Effector CD8-positive, alpha-beta T cell (primary cell): ENCODE measurements around the gene MPO.

Experiments used
- DNase-seq: peaks from one replicate; lab custom pipeline; 2025; lab: John Stamatoyannopoulos, UW

Gene MPO

GRCh38 chr17:58306131-58306951 is 25.6 kb upstream of the MPO start:
- no peak for DNase-seq

GRCh38 chr17:58305626-58306025 is 24.9 kb upstream of the MPO start:
- no peak for DNase-seq

GRCh38 chr17:58304750-58305486 is 24.2 kb upstream of the MPO start:
- no peak for DNase-seq

- DNase-seq = peak; percentile 20
These were observed 23.4 kb upstream of the MPO start for GRCh38 chr17:58303971-58304749.

GRCh38 chr17:58302919-58303585 is 22.3 kb upstream of the MPO start:
- DNase-seq = no peak

DNA sequence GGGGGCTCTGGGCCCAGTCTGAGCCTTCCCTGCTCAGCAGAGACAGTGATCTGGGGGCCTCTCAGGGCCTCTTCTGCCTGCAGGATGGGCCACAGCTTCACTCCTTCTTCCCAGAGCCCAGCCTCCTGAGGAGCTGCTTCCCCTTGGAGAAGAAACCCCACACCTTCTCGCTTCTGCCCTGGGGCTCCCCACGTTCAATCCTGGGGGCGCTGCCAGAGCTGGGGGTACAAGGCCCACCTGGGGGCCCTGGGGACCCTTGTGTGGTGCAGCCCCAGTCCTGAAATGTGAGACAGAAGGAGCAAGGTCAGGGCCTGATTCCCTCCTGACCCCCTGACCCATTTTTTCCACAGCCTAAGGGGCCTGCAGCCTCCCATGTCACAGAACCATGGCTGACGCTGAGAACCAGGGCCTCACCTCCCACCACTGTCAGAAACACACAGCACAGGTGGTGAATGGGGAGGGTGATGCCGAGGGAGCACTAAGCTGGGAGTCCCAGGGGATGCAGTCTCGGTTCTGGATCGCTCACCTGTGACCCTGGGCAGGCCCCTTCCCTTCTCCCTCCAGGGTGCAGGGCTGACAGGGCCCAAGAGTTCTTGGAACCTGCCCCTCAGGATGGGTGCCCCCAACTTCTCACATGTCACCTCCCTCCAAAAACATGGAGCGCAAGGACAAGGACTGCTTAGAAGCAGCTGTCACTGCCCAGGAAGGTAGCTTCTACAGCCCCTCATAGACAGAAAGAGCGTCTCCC is 21.6 kb upstream of the MPO start:
- DNase-seq = no peak

DNA sequence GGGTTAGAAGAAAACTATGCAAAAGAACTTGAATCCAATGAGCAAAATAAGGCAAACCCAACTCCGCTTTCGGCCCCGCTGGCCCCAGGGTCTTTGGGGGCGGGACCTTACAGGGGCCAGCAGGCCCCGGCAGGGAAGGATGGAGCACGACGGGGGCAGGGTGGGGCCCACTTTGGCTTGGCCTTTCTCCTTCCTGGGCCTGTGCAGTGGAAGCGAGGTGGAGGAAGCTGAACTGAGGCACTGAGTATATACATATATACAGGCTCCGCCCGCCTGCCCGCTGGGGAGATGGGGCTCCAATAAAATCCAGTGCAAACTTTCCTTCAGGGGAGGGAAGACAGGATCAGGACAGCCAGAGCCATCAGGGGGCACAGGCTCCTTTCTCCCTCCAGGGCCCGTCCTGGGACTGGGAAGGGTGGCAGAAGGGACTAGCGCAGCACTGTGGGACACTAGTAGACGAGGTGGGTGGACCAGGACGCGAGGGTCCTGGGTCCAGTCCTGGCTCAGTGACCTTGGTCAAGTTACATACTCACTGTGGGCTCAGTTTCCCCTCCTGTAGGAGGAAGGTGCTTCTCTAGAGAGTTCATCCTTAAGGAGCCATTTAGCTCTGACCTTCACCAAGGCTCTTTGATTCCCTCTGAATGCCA is 20.9 kb upstream of the MPO start:
- DNase-seq = no peak

DNA sequence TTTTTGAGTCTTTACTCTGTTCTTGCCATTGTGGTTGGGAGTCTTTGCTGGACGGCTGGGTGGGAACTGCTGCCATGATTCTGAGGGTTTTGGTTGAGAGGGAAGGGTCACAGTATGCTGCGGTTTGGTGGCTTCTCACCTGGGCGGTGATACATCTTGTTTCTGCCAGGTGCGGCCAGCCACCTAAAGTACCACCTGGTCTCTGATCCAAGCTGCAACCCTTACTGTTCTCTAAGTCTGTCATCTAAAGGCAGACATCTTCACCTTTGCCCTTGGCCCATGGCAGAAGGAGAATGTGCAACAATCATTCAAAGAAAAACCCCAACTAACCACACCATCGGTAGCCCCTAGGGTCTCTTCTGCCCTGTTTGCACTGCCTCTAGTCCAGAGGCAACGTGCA is 19.6 kb upstream of the MPO start:
- no peak for DNase-seq

DNA sequence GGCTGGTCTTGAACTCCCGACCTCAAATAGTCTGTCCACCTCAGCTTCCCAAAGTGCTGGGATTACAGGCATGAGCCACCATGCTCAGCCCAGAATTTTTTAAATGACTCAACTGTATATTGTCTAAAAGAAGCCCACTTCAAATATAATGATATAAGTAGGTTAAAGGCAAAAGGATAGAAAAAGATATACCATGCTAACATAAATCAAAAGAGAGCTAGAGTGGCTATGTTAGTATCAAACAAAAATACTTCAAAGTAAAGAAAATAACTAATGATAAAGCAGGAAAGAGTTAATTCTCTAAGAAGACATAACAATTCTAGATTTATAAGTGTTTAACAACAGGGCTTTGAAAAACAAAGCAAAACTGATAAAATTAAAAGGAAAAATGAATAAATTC is 13.3 kb upstream of the MPO start:
- no peak for DNase-seq

DNA sequence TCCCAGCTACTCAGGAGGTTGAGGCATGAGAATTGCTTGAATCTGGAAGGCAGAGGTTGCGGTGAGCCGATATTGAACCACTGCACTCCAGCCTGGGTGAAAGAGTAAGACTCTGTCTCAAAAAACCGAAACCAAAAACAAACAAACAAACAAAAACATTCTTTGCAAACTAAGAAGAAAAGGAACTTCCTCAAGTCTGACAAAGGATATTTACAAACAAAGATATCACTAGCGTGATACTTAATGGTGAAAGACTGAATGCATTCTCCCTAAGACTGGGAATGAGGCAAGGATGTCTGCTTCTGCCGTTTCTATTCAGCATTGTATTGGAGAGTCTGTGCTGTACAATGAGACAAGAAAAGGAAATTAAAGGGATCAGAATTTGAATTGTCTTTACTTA is 10.5 kb upstream of the MPO start:
- no peak for DNase-seq

DNA sequence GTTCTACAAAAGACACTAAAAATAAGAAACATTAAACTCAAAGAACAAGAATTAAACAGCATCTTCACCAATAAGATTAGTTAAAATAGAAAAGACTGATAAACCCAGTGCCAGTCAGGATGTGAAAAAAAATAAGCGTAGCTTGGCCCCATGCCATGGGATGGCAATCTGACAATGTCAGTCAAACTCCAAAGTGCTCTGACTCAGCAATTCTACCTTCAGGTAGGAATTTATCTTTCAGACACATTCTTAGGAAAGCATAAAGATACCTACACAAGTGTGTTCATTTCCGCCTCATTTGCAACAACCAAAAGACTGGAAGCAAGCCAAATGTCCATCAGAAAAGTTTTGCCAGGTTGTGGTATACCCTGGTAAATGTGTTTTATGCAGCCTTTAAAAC is 9.1 kb upstream of the MPO start:
- no peak for DNase-seq

- DNase-seq = no peak
These were observed 4.7 kb upstream of the MPO start for GRCh38 chr17:58285422-58285810.

DNA sequence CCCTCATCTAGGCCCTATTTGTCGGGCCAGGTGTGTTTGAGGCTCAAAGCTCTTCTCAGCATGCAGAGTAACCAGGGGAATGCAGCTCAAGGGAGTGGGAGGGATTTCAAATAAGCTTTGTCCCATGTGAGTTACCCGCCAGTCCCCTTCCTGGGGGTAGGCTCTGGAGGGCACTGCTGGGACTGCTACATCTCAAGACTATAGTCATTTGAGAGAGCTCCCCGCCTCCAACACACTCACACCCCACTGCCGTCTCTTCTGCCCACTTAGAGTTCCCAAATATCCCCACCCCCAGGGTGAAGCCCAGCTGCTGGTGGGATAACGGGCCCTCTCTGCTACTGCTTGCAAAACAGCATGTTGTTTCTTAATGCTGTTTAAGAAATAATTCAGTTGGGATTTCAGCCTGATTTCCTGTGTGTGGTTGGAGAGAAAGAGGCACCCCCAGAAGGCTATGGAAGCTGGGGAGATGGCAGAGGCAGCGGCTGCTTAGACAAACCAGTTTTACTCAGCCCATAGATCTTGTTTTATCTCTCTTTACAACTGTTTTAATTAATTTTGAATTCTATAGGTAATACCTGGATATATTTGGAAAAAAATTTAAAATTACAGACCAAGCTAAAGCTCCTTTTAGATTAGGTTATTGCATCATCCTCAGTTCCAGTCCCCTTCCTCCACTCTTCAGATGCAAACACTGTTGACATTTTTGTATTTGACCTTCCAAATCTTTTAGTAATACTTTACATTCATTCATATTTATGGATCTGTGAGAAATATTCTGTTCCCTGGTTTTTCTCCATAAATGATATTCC is 4.1 kb upstream of the MPO start:
- DNase-seq = no peak

DNA sequence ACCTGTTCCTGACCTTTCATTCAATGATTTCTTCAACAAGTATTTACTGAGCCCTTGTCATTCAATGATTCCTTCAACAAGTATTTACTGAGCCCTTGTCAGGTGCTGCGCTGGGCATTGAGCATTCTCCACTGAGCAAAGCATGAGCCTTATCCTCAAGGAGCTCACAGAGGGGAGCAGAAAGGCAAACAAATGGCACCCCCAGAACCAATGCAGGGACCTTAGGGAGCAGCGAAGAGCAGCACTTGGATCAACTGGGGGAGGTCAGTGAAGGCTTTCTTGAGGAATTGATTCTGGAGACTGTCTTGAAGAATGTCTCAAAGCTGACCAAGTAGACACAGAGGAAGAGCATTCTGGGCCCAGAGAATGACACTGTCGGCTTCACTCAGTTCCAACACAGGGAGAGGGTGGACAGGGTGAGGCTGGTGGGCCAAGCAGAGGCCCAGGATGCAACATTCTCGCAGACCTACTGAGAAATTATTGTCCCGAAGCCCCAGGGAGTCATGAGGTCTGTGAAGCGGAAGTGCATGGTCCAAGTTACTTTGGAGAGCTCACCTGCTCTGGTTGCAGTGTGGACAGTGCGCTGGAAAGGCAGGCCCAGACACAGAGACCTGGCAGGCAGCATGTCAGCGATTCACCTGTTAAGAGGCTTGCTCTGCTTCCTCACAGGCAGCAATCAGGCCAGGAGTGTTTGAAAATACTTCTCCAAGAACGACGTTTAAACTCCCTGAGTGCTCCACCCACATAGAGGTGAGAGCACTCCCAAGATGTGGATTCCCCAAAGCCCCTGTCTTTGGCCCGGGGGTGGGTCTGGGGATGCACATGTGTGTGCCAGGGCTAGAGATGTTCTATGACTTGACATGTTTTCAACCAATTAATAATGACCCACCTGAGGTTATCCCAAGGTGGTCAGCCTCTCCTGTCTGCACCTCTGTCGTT is 3.2 kb upstream of the MPO start:
- no peak for DNase-seq

DNA sequence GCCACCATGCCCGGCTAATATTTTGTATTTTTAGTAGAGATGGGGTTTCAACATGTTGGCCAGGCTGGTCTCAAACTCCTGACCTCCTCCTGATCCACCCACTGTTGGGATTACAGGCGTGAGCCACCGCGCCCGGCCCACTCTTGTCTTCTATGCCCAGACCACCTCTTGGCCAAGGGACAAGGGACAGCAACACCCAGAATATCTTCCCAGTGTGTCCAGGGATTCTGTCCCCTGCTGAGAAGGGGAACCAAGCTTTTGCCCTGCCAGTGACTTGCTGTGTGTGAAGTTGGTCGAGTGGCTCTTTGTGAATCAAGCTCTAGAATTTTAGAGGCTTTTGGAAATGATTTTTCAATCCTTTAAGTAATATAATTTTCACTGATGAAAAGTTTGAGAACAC is 1.7 kb upstream of the MPO start:
- DNase-seq = no peak

GRCh38 chr17:58281511-58282011 is 826 bp upstream of the MPO start:
- no peak for DNase-seq

DNA sequence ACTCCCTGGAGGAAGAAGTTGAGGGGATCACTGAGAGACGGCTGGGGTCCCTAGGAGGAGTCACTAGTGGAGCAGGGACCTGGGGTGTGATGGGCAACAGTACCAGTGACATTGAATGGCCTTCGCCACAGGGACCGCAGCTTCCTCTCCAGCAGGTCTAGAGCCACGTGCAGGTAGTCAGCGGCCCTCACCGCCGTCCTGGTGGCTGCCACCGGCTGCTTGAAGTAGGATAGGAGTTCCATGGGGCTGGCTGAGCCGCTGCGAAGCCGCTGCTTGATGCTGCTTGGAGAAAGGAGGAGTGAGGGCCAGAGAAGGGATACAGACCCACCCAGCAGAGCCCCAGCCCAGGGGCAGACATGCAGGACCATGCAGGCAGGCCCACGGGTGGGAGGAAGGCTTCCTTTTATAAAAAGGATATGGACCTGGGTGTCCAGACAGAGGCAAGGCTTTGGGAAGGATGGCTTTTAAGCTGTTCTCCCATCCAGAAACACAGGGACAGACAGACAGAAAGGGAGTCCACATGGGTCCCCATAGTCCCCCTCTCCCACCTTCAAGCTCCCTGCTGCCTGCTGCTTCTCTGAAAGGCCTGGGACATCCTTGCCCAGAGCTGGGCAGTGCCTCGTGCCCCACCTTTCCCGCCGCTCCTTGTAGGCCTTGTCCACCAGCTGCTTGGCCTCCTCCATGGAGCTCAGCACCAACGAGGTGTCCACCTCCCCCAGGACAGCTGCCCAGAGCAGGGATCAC is 827 bp downstream of the MPO start:
- no peak for DNase-seq
